ENCODE measurements around the gene USPL1. TPM values are rescaled to one million over a fixed set of nuclear protein-coding genes. Genes with fewer than 3 reads are reported as not detected.
A peak's percentile ranks its signal among the peaks of the same experiment; 100 is the strongest.

USPL1 gene
- total and polyA plus RNA-seq, 4 experiments from 2014 or later: 13.5 to 31.8 (median 22.7) TPM

DNA sequence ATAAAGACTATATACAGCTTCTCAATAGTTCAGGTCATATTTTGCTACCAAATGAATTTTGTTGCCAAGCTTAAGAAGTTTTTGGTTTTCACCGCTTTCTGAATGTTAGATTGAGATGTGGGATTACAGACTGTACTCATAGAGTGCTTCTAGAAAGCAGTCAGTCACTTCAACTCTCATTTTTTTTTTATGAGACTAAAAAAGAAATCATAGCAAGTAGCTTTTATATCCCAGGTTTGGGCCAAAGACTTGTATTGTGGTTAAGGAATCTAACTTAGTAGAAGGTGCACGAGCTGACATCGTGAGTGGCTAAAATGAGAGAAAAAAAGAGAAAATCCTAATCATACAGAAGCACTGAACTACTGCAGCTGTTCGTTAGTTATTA, 2.2 kb upstream of the USPL1 start:
- no peak for DNase-seq
- Histone ChIP-seq H3K27ac (ENCODE audit: low read depth, low read length) (peak overlapping the region; percentile 94), H3K27me3 (ENCODE audit: insufficient read depth, low read length) (no peaks in the 10 kb centered on the region), H3K4me1 (ENCODE audit: insufficient read depth, low read length) (peaks cover 32% of the 10 kb centered on the region), H3K9me3 (ENCODE audit: control insufficient read depth in 1 of 2, low read length in 2 of 2) (no peaks in the 10 kb centered on the region), H3K36me3 (ENCODE audit: insufficient read depth, low read length) (no peaks in the 10 kb centered on the region), H3K4me3 (ENCODE audit: low read length in 2 of 2) (peak overlapping the region; percentile 79 to 99)
- ChIA-PET CTCF (ENCODE audit: partially characterized antibody) (interaction anchor here (0.7 to 2.0 kb wide), 10 partner anchors 8 to 241 kb away, joined by 3 to 5 read pairs (median 3); no protein-coding TSS in a partner anchor), POLR2A (ENCODE audit: partially characterized antibody) (interaction anchor here (0.7 to 4.8 kb wide), 20 partner anchors 8 to 766 kb away, joined by 3 to 90 read pairs (median 8); partner anchors contain the start of genes ALOX5AP, HMGB1, KATNAL1 and UBL3)
- Mint-ChIP-seq H3K36me3 (peaks cover 1 to 4% of the 10 kb centered on the region in 2 donors), H3K4me3 (no peak overlapping the region), H3K4me1 (peaks cover 15 to 24% (median 20%) of the 10 kb centered on the region in 4 donors), H3K9me3 (no peaks in the 10 kb centered on the region), H3K27ac (no peak overlapping the region), H3K27me3 (no peaks in the 10 kb centered on the region)
- intact Hi-C loops (cut with micrococcal nuclease): loop anchor here (5.0 to 10.0 kb wide), 4 partner anchors 193 to 1021 kb away; partner anchors contain the start of genes SLC7A1 and UBE2L5

GRCh38 chr13:30615866-30616541, 1.7 kb upstream of the USPL1 start:
- no peak overlapping the region for H3K4me3 Mint-ChIP-seq
- H3K27me3 Mint-ChIP-seq: no peaks in the 10 kb centered on the region
- H3K36me3 Mint-ChIP-seq: peaks cover 1 to 5% of the 10 kb centered on the region in 2 donors
- H3K27ac ChIP-seq (ENCODE audit: low read depth, low read length): peak overlapping the region; percentile 94
- ChIA-PET CTCF (ENCODE audit: partially characterized antibody) (interaction anchor here (0.7 to 2.0 kb wide), 11 partner anchors 8 to 242 kb away, joined by 3 to 5 read pairs (median 3); partner anchors contain the start of gene HMGB1), POLR2A (ENCODE audit: partially characterized antibody) (interaction anchor here (0.9 to 4.8 kb wide), 25 partner anchors 9 to 767 kb away, joined by 3 to 90 read pairs (median 13); partner anchors contain the start of genes ALOX5AP, HMGB1, KATNAL1 and UBL3)
- H3K4me1 ChIP-seq (ENCODE audit: insufficient read depth, low read length): peaks cover 37% of the 10 kb centered on the region
- intact Hi-C loops (cut with micrococcal nuclease): loop anchor here (1.0 to 10.0 kb wide), 7 partner anchors 187 to 1021 kb away; partner anchors contain the start of genes KATNAL1, SLC7A1 and UBE2L5
- DNase-seq: peak; percentile 32 to 42 (median 39)
- no peaks in the 10 kb centered on the region for H3K27me3 ChIP-seq (ENCODE audit: insufficient read depth, low read length)
- H3K36me3 ChIP-seq (ENCODE audit: insufficient read depth, low read length): no peaks in the 10 kb centered on the region
- H3K27ac Mint-ChIP-seq: no peak overlapping the region
- no peaks in the 10 kb centered on the region for H3K9me3 Mint-ChIP-seq
- peak overlapping the region; percentile 79 to 99 for H3K4me3 ChIP-seq (ENCODE audit: low read length in 2 of 2)
- no peaks in the 10 kb centered on the region for H3K9me3 ChIP-seq (ENCODE audit: control insufficient read depth in 1 of 2, low read length in 2 of 2)
- H3K4me1 Mint-ChIP-seq: peaks cover 15 to 26% (median 23%) of the 10 kb centered on the region in 4 donors

DNA sequence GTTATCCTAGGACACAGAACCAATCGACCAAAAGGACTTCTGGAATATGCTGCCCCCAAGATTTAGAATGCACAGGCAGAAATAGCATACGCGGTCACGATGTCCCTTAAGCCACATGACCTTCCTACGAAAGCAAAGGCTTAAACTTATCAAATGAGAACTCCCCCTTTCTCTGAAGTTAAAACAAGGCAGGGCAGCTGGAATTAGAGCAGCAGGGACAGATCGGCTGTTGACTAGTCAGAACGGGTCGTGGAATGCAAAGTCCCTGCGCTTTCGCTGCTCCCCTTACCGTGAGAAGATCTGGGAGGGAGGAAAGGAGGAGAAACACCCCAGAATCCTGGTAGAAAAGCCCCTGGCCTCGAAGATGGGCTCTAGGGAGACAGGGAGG, 799 bp upstream of the USPL1 start:
- CTCF ChIA-PET (ENCODE audit: partially characterized antibody): interaction anchor here (1.3 to 2.0 kb wide), 4 partner anchors 120 to 484 kb away, joined by 3 to 5 read pairs (median 4); no protein-coding TSS in a partner anchor
- H3K4me3 Mint-ChIP-seq: no peak overlapping the region
- H3K27ac Mint-ChIP-seq: no peak overlapping the region
- peaks cover 15 to 29% (median 26%) of the 10 kb centered on the region in 4 donors for H3K4me1 Mint-ChIP-seq
- no peaks in the 10 kb centered on the region for H3K27me3 Mint-ChIP-seq
- POLR2A ChIA-PET (ENCODE audit: partially characterized antibody): interaction anchor here (0.8 to 4.8 kb wide), 46 partner anchors 10 to 768 kb away, joined by 3 to 90 read pairs (median 6); partner anchors contain the start of genes ALOX5AP, HMGB1, KATNAL1 and UBL3
- peaks cover 4 to 9% of the 10 kb centered on the region in 2 donors for H3K36me3 Mint-ChIP-seq
- H3K36me3 ChIP-seq (ENCODE audit: insufficient read depth, low read length): peaks cover 1% of the 10 kb centered on the region
- H3K27ac ChIP-seq (ENCODE audit: low read depth, low read length): peak overlapping the region; percentile 94
- no peaks in the 10 kb centered on the region for H3K9me3 Mint-ChIP-seq
- intact Hi-C loops (cut with micrococcal nuclease): loop anchor here (1.0 to 10.0 kb wide), 17 partner anchors 9 to 1022 kb away; partner anchors contain the start of genes KATNAL1, SLC7A1, UBE2L5 and UBL3
- H3K27me3 ChIP-seq (ENCODE audit: insufficient read depth, low read length): no peaks in the 10 kb centered on the region
- no peaks in the 10 kb centered on the region for H3K9me3 ChIP-seq (ENCODE audit: control insufficient read depth in 1 of 2, low read length in 2 of 2)
- peak overlapping the region; percentile 79 to 99 for H3K4me3 ChIP-seq (ENCODE audit: low read length in 2 of 2)
- H3K4me1 ChIP-seq (ENCODE audit: insufficient read depth, low read length): peaks cover 40% of the 10 kb centered on the region
- peak in 4 of 5 donors; percentile 68 to 77 (median 74) for DNase-seq

DNA sequence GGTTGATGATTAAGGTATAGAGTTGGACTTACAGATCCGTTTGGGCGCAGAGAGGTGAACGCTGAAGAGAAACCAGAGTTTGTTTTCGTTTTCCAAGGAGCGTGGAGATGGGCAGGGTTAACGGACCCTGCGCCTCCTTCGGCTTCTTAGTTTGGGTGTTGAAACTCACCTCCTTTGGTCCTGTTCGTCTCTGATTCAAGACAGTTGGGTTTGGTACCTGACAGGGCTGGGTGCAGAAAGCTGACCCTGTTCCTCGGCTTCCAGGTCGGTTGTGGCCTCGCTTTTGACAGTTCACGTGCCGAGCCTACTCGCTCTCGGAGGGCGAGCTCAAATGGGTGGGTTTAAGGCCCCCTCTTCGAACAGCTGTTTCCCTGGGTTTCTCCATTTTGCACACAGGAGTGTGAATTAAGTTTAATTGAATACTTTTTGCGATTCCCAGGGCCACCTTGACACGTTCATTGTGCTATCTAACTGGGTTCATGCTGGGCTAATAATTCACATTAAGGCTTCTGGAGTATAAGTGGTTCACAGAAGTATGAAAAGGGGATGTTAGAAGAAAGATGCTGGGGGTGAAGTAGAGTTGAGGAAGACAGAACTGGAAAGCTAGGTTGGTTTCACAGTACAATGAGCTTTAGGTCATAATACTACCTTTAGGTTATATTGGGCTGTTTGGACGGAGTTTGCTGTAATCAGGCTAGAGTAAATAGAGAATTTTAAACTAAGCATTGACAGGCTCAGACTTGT, 638 bp downstream of the USPL1 start:
- H3K9me3 ChIP-seq (ENCODE audit: control insufficient read depth in 1 of 2, low read length in 2 of 2): no peaks in the 10 kb centered on the region
- DNase-seq: no peak
- Mint-ChIP-seq H3K27me3 (no peaks in the 10 kb centered on the region), H3K9me3 (no peaks in the 10 kb centered on the region), H3K4me1 (peaks cover 22 to 33% (median 32%) of the 10 kb centered on the region in 4 donors), H3K27ac (no peak overlapping the region), H3K4me3 (no peak overlapping the region), H3K36me3 (peaks cover 11 to 23% of the 10 kb centered on the region in 2 donors)
- H3K36me3 ChIP-seq (ENCODE audit: insufficient read depth, low read length): peaks cover 12% of the 10 kb centered on the region
- H3K4me1 ChIP-seq (ENCODE audit: insufficient read depth, low read length): peaks cover 40% of the 10 kb centered on the region
- peak overlapping the region; percentile 89 to 98 for H3K4me3 ChIP-seq (ENCODE audit: low read length in 2 of 2)
- H3K27me3 ChIP-seq (ENCODE audit: insufficient read depth, low read length): no peaks in the 10 kb centered on the region
- H3K27ac ChIP-seq (ENCODE audit: low read depth, low read length): peak overlapping the region; percentile 94
- ChIA-PET CTCF (ENCODE audit: partially characterized antibody) (interaction anchor here (0.8 to 1.6 kb wide), 4 partner anchors 12 to 486 kb away, joined by 3 to 5 read pairs (median 4); no protein-coding TSS in a partner anchor), POLR2A (ENCODE audit: partially characterized antibody) (interaction anchor here (0.7 to 4.8 kb wide), 31 partner anchors 9 to 682 kb away, joined by 3 to 90 read pairs (median 10); partner anchors contain the start of genes ALOX5AP, HMGB1 and KATNAL1)
- intact Hi-C loops (cut with micrococcal nuclease): loop anchor here (5.0 to 10.0 kb wide), 4 partner anchors 196 to 1024 kb away; partner anchors contain the start of genes SLC7A1 and UBE2L5

GRCh38 chr13:30618930-30619279, 1.2 kb downstream of the USPL1 start:
- Histone ChIP-seq H3K4me1 (ENCODE audit: insufficient read depth, low read length) (peaks cover 40% of the 10 kb centered on the region), H3K9me3 (ENCODE audit: control insufficient read depth in 1 of 2, low read length in 2 of 2) (no peaks in the 10 kb centered on the region), H3K27ac (ENCODE audit: low read depth, low read length) (peak overlapping the region; percentile 94), H3K27me3 (ENCODE audit: insufficient read depth, low read length) (no peaks in the 10 kb centered on the region), H3K4me3 (ENCODE audit: low read length in 2 of 2) (peak overlapping the region; percentile 89 to 98), H3K36me3 (ENCODE audit: insufficient read depth, low read length) (peaks cover 17% of the 10 kb centered on the region)
- no peak for DNase-seq
- Mint-ChIP-seq H3K9me3 (no peaks in the 10 kb centered on the region), H3K36me3 (peaks cover 17 to 26% of the 10 kb centered on the region in 2 donors), H3K27me3 (no peaks in the 10 kb centered on the region), H3K4me3 (no peak overlapping the region), H3K4me1 (peaks cover 23 to 35% (median 31%) of the 10 kb centered on the region in 4 donors), H3K27ac (no peak overlapping the region)
- CTCF ChIA-PET (ENCODE audit: partially characterized antibody): interaction anchor here (1.3 kb wide), 1 partner anchor 12 kb away, joined by 3 read pairs; no protein-coding TSS in a partner anchor
- POLR2A ChIA-PET (ENCODE audit: partially characterized antibody): interaction anchor here (0.7 to 4.8 kb wide), 13 partner anchors 8 to 312 kb away, joined by 3 to 90 read pairs (median 22); partner anchors contain the start of genes HMGB1 and KATNAL1
- intact Hi-C loops (cut with micrococcal nuclease): loop anchor here (5.0 to 10.0 kb wide), 4 partner anchors 197 to 1024 kb away; partner anchors contain the start of genes SLC7A1 and UBE2L5

DNA sequence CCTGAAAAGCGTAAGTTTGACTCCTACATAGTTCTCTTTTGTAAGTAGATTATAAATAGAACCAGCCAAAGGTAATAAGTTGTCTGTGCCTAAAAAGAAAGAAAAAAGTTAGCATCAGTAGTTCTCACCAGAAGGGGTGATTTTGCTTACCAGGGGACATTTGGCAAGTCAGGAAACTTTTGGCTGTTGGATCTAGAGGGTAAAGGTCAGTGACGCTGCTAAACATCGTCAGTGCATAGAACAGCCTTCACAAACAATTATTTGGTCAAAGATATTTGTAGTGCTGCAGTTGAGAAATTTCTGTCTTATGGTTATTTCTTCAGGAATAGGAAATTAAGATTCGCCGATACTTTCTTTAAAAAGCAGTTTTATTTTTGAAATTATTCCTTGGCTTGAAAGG, 2.0 kb downstream of the USPL1 start:
- intact Hi-C loops (cut with micrococcal nuclease): loop anchor here (5.0 to 10.0 kb wide), 4 partner anchors 197 to 1025 kb away; partner anchors contain the start of genes SLC7A1 and UBE2L5

More for the DNA sequence above, 2.0 kb downstream of the USPL1 start:
- peaks cover 40% of the 10 kb centered on the region for H3K4me1 ChIP-seq (ENCODE audit: insufficient read depth, low read length)
- Mint-ChIP-seq H3K9me3 (no peaks in the 10 kb centered on the region), H3K27me3 (no peaks in the 10 kb centered on the region), H3K27ac (peak overlapping the region in 4 of 7 donors; percentile 6 to 57 (median 41)), H3K4me3 (peak overlapping the region in 4 of 8 donors; percentile 41 to 65 (median 58)), H3K36me3 (peaks cover 24 to 35% of the 10 kb centered on the region in 2 donors), H3K4me1 (peaks cover 30 to 36% (median 32%) of the 10 kb centered on the region in 4 donors)
- no peaks in the 10 kb centered on the region for H3K27me3 ChIP-seq (ENCODE audit: insufficient read depth, low read length)
- no peaks in the 10 kb centered on the region for H3K9me3 ChIP-seq (ENCODE audit: control insufficient read depth in 1 of 2, low read length in 2 of 2)
- no peak for DNase-seq
- ChIA-PET CTCF (ENCODE audit: partially characterized antibody) (no interaction called here), POLR2A (ENCODE audit: partially characterized antibody) (no interaction called here)
- peak overlapping the region; percentile 19 to 98 for H3K4me3 ChIP-seq (ENCODE audit: low read length in 2 of 2)
- H3K36me3 ChIP-seq (ENCODE audit: insufficient read depth, low read length): peaks cover 22% of the 10 kb centered on the region
- H3K27ac ChIP-seq (ENCODE audit: low read depth, low read length): peak overlapping the region; percentile 4
